Activated CD4-positive, alpha-beta T cell treated with anti-CD3 and anti-CD28 coated beads, Interleukin-2, amount 50 U/mL, for 48 hours (primary cell): ENCODE data around the gene TSPAN18.

Experiments
- DNase-seq, 2 experiments: peaks; one replicate each; pipeline ENCODE4 v3.0.0-alpha.2; 2020

The TSPAN18 gene

DNA sequence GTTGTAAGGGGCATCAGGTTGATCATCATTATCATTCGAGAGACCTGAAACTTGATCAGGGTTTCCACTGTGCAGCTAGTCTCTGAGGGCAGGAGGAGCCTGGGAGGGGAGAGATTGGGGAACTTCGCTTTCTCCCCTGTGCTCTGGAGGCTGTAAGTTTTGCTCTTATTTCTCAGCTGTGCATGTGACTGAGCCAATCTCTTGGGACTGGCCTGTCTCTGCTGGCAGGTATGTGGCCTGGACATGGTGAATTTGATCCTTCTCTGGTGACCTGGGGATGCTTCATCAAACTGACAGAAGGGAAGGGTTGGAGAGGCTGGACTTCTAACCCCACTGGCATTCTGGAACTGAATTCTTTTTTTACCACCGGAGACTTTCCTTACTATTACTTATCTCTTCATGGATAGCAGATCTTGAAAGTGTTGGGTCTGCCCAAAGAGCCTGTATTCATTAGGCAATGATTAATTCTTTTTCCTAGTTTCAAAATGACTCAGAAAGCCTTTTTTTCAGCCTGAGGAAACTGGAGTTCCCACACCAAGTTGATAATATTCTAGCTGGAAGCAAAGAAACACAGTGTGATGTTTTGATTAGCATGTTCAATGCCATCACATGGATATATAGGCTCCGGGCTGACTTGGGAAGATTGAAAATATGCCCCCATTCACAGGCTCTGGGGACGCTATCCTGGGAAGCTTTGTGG, 36.5 kb downstream of the TSPAN18 start:
- DNase-seq, result no peak

- no peak for DNase-seq
Measured at GRCh38 chr11:44764583-44764982, 37.8 kb downstream of the TSPAN18 start.

DNA sequence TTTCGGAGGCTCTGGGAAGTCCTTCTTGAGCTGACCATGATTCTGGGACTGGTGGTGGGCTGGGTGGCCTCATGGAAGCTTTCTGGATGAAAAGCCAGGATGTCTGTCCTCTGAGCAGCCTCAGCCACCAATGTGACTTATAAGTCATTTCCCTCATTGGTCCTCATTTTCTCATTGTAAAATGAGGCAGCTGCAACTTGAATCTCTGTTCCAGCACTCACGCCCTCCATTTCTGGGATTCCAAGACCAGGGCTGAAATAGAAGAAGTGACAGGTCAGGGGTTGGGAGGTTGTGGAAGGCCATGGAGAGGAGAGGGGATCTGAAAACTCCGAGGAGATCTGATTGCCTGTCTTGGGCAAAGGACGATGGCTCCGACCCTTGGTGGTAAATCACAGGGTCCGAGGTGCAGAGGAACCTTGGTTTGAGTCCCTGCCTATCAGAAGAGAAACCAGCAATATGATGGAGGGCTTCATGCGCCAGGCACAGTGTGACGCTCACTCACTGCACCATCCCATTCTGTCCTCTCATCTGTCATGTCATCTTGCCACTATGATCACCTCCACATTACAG, 38.3 kb downstream of the TSPAN18 start:
- no peak for DNase-seq

DNA sequence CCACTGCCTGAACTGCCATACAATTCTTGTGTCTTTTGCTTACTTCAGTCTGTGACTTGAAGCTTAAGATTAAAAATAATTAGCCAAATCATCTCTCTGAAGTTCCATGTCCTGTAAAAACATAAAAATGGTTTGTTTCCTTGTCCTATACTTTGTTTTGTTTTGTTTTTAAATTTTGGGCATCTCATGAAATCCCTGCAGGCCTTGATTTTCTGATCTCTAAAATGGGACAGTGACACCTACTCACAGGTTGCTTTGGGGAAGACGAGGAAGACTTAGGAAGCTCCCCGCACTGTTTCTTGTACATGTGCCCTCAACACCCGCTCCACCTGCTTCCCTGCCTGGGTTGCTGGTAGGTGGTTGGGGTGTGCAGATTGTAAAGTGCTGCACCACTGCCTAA, 38.9 kb downstream of the TSPAN18 start:
- no peak for DNase-seq

GRCh38 chr11:44766112-44766971, 39.6 kb downstream of the TSPAN18 start:
- DNase-seq, result no peak

GRCh38 chr11:44766972-44767278, 40.2 kb downstream of the TSPAN18 start:
- DNase-seq, result no peak

DNA sequence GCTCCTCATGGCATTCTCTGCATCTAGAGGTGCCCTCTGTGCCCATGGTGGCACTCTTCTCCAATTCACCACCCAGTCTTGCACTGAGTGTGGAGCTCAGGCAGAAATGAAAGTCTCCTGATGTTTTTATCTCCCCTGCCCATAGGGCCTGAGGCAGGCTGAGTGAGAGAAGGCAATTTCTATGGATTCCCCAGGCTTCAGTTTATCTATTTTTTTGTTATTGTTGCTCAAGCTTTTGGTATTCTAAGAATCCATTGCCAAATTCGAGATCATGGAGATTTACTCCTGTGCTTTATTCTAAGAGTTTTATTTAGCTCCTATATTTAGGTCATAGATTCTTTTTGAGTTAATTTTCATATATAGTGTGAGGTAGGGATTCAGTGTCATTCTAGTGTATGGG, 40.7 kb downstream of the TSPAN18 start:
- DNase-seq, result no peak

DNA sequence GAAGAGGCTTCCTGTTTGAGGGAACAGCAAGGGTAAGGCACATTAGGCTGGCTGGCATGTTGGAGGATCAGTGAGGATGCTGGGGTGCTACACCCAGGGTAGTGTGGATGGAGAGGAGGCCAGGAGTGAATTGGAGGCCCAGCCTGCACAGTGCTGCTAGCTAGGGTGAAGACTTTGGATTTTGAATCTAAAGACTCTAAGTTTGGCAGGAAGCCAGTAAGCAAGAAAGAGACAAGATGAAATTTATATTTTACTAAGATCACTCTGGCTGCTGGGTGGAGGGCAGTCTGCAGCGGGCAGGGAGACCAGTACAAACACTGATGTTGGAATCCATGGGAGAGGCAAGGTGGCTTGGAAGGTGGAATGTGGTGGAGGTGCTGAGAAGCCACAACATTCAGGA, 43.6 kb downstream of the TSPAN18 start:
- DNase-seq, result no peak

GRCh38 chr11:44771252-44771734, 44.5 kb downstream of the TSPAN18 start:
- no peak for DNase-seq

GRCh38 chr11:44771841-44772240, 45.1 kb downstream of the TSPAN18 start:
- no peak for DNase-seq

- DNase-seq, result no peak
Measured at GRCh38 chr11:44773351-44773965, 46.7 kb downstream of the TSPAN18 start.

- DNase-seq, result no peak
Measured at GRCh38 chr11:44774108-44774507, 47.3 kb downstream of the TSPAN18 start.

DNA sequence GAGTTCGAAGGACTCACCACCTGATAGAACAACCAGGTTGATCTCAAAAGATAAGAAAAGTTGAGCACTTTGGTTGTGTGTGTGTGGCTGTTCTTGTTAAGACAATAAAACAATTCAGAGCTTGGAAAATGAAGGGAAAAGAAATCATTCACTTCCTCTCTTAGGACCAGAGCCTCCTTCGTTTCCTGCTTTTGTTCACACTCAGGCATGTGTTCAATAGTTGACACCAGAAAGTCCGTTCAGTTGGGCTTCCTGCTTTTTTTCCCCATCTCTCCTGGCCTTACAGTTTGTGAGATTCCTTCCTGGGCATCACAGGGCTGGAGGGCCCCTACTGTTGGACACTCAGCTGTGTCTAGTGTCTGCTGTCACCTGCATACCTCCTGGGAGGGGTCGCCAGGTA, 48.0 kb downstream of the TSPAN18 start:
- no peak for DNase-seq

GRCh38 chr11:44775366-44775984, 48.7 kb downstream of the TSPAN18 start:
- DNase-seq, result peak; percentile 75 to 80

DNA sequence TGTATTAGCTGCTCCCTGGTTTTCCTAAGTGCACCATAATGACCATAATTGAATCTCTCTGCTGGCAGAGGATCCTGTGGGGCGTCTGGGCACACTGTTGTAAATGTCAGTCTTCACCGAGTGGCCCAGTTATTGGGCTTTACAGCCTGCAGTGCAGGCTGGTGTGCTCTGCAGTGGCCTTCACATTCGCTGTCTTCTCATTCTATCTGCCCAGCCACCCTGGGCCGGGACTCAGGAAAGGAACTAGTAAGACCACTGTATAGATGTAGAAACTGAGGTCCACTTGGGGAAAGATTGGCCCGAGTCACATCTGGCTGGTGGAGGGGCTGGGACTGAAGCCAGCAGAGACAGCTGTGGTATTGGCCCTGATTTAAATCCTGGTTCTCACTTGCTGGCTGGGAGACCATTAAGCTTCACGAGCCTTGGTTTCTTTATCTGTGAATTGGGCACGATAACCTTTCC, 49.3 kb downstream of the TSPAN18 start:
- no peak for DNase-seq

DNA sequence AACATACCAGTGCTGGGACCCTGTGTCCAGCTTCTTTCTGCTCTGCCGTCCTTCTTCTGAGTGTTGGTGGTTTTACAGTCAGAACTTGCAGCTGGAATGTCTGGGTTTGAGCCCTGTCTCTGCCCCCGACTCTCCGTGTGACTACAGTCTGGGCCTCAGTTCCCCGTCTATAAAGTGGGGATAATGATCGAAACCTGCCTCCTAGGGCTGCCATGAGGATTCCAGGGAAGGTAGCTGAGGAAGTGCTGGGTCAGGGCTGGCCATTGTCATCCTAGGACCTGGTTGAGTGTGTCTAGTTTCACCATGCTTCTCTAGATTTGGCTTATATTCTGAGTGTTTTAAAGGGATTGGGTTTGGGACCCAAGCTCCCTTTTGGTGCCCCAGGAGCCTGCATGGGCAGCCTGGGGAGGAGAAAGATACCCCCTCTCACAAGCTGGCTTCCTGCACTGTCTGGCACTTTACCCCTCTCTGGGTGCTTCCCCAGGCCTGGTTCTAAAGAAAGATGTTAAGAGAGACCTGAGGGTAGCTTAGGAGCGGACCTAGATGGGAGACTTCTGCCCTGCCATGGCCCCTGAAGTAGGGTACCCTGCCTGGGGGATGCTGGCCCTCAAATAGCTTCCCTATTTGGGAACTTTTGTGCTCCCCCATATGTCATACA, 49.9 kb downstream of the TSPAN18 start:
- no peak for DNase-seq

DNA sequence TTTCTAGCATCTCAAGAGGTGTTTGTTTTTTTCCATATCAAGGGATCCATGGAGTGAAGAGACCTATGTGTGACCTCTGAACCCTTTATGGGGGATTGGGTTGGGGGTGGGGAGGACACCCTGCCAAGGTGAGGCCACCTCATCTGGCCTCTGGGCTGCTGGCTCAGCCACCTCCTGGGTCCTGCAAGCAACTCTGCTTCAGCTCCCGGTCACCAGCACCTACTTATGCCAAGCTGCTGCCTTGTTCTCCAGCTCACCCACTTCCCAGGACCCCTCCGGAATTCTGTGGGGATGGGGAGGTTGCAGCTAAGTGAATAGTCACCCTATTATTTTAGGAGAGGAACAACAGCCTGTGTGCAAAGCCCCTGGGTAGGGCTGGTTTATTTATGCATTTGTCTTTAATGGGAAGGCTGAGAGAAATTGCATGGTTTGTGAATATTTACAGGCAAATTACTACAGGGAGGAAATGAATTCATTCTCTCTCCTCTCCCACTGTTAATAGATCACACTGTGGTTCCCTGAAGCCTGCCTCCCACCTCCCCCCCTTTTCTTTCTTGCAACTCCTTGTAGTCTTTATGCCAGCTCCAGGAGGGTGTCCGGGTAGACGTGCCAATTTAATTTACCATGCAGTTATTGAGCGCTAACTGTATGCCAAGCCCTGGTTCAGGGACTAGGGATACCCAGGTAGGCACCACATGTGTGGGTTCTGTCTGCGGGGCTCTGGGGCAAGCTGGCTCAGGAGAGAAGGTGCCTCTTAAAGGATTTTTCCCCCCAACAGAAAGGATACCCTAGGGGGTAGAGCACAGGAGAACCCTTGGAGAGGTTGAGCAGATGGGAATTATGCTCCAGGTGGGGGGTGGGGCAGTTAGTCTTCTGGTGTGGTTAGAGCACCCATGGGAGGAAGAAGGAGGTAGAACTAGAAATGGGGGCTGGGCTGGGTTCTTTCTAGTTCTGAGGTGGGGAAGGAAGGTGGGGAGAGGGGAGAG, 50.7 kb downstream of the TSPAN18 start:
- DNase-seq, result no peak

- no peak for DNase-seq
Measured at GRCh38 chr11:44778195-44779100, 51.7 kb downstream of the TSPAN18 start.

DNA sequence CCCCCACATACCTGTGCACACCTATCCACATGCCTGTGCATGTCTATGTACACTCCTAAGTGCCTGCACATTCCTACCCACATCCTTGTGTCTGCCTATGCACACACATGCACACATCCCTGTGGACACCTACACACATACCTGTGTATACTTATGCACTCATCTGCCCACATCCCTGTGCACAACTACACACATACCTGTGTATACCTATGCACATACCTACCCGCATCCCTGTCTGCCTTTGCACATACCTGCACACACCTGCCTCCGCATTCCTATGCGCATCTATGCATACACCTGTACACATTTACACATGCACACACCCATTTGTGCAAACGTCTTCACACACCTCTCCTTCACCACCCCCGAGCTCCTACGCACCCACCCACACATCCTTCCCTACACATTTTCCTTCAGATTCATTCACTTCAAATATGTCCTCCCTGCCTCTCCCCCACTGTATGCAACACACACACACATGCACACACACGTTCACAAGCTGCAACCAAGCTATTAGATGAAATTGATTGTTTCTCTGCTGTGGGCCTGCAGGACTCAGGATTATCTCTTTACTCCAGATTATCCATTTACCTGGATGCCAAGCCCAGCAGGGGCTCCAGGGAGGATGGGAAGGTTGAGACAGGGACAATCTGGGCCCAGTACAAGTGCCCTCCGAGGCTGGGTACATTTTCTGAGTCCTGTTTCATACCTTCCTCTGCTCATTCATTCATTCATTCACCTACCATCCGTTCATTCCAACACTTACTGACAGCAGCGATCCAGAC, 53.2 kb downstream of the TSPAN18 start:
- DNase-seq, result no peak
